ENCODE measurements around the gene SLC47A1. TPM values are rescaled to one million over a fixed set of nuclear protein-coding genes. Genes with fewer than 3 reads are reported as not detected.

SLC47A1 gene
- total RNA-seq, 1 experiment from 2014 or later, result 16.1 TPM

- Histone ChIP-seq H3K4me3 (ENCODE audit: low read depth in 2 of 2, low read length in 2 of 2) (no peak overlapping the region), H3K36me3 (ENCODE audit: control insufficient read depth, insufficient read depth, low read length) (no peaks in the 10 kb centered on the region), H3K27ac (ENCODE audit: low read length) (no peak overlapping the region), H3K4me1 (ENCODE audit: control insufficient read depth, insufficient read depth, low read length) (no peaks in the 10 kb centered on the region), H3K27me3 (ENCODE audit: control insufficient read depth, insufficient read depth, low read length) (no peaks in the 10 kb centered on the region), H3K9me3 (ENCODE audit: control insufficient read depth, insufficient read depth, low read depth, low read length) (no peaks in the 10 kb centered on the region)
- intact Hi-C loops (cut with micrococcal nuclease; ENCODE audit: unreplicated experiment), result no loop called here
- in situ Hi-C loops (cut with HindIII; ENCODE audit: low pct_unique_long_range_greater_than_20kb, low sequenced_read_pairs), result no loop called here
- DNase-seq (ENCODE audit: low read depth, low spot score) (no peak), ATAC-seq (no peak)
- TF ChIP-seq POLR2AphosphoS5 (IDR thresholded peaks at IDR 0.05; ENCODE audit: low read depth, low read length) (no peak), TCF7L2 (IDR thresholded peaks at IDR 0.05; ENCODE audit: low read depth, low read length) (no peak), SIN3A (IDR thresholded peaks at IDR 0.05; ENCODE audit: borderline replicate concordance, insufficient read depth, low read depth, low read length) (no peak)
- CTCF ChIA-PET, result no interaction called here
- POLR2A ChIA-PET, result no interaction called here
- BruUV-seq (replicated peaks), result no TSS peak
These were observed 76.7 kb downstream of the SLC47A1 start for GRCh38 chr17:19610311-19610710.

DNA sequence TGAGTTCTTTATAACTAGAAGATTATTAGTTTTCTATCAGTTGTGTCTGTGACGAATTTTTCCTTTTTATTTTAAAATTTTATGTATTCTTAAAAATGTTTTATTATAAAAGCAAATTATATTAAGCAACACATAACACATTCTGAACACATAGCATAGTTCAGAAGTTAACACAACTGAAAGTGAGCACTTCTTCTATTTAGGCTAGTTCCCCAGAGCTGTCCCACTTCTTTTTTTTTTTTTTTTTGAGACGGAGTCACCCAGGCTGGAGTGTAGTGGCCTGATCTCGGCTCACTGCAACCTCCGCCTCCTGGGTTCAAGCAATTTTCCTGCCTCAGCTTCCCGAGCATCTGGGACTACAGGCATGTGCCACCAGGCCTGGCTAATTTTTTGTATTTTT, 77.2 kb downstream of the SLC47A1 start:
- H3K36me3 ChIP-seq (ENCODE audit: control insufficient read depth, insufficient read depth, low read length), result no peaks in the 10 kb centered on the region
- H3K4me1 ChIP-seq (ENCODE audit: control insufficient read depth, insufficient read depth, low read length), result no peaks in the 10 kb centered on the region
- H3K4me3 ChIP-seq (ENCODE audit: low read depth in 2 of 2, low read length in 2 of 2), result no peak overlapping the region
- ATAC-seq, result no peak
- intact Hi-C loops (cut with micrococcal nuclease; ENCODE audit: unreplicated experiment), result no loop called here
- H3K27ac ChIP-seq (ENCODE audit: low read length), result no peak overlapping the region
- TF ChIP-seq POLR2AphosphoS5 (IDR thresholded peaks at IDR 0.05; ENCODE audit: low read depth, low read length) (no peak), CTCF (IDR thresholded peaks at IDR 0.05) (no peak), TCF7L2 (IDR thresholded peaks at IDR 0.05; ENCODE audit: low read depth, low read length) (no peak), SIN3A (IDR thresholded peaks at IDR 0.05; ENCODE audit: borderline replicate concordance, insufficient read depth, low read depth, low read length) (no peak)
- TF ChIP-seq, protein P1, sequence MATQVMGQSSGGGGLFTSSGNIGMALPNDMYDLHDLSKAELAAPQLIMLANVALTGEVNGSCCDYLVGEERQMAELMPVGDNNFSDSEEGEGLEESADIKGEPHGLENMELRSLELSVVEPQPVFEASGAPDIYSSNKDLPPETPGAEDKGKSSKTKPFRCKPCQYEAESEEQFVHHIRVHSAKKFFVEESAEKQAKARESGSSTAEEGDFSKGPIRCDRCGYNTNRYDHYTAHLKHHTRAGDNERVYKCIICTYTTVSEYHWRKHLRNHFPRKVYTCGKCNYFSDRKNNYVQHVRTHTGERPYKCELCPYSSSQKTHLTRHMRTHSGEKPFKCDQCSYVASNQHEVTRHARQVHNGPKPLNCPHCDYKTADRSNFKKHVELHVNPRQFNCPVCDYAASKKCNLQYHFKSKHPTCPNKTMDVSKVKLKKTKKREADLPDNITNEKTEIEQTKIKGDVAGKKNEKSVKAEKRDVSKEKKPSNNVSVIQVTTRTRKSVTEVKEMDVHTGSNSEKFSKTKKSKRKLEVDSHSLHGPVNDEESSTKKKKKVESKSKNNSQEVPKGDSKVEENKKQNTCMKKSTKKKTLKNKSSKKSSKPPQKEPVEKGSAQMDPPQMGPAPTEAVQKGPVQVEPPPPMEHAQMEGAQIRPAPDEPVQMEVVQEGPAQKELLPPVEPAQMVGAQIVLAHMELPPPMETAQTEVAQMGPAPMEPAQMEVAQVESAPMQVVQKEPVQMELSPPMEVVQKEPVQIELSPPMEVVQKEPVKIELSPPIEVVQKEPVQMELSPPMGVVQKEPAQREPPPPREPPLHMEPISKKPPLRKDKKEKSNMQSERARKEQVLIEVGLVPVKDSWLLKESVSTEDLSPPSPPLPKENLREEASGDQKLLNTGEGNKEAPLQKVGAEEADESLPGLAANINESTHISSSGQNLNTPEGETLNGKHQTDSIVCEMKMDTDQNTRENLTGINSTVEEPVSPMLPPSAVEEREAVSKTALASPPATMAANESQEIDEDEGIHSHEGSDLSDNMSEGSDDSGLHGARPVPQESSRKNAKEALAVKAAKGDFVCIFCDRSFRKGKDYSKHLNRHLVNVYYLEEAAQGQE (IDR thresholded peaks at IDR 0.05; ENCODE audit: insufficient read depth in 1 of 2, low read depth in 2 of 2, low read length in 1 of 2), result no peak
- POLR2A ChIA-PET, result no interaction called here
- no TSS peak for BruUV-seq (replicated peaks)
- in situ Hi-C loops (cut with HindIII; ENCODE audit: low pct_unique_long_range_greater_than_20kb, low sequenced_read_pairs), result no loop called here
- CTCF ChIA-PET, result no interaction called here
- H3K27me3 ChIP-seq (ENCODE audit: control insufficient read depth, insufficient read depth, low read length), result no peaks in the 10 kb centered on the region
- no peak for DNase-seq (ENCODE audit: low read depth, low spot score)
- no peaks in the 10 kb centered on the region for H3K9me3 ChIP-seq (ENCODE audit: control insufficient read depth, insufficient read depth, low read depth, low read length)

GRCh38 chr17:19613979-19614378, 80.3 kb downstream of the SLC47A1 start:
- in situ Hi-C loops (cut with HindIII; ENCODE audit: low pct_unique_long_range_greater_than_20kb, low sequenced_read_pairs), result no loop called here
- no TSS peak for BruUV-seq (replicated peaks)

More at GRCh38 chr17:19613979-19614378, 80.3 kb downstream of the SLC47A1 start:
- Histone ChIP-seq H3K9me3 (ENCODE audit: control insufficient read depth, insufficient read depth, low read depth, low read length) (peaks cover 10% of the 10 kb centered on the region; the same call in 1 of the 2 replicates), H3K36me3 (ENCODE audit: control insufficient read depth, insufficient read depth, low read length) (no peaks in the 10 kb centered on the region), H3K27me3 (ENCODE audit: control insufficient read depth, insufficient read depth, low read length) (no peaks in the 10 kb centered on the region), H3K4me3 (ENCODE audit: low read depth in 2 of 2, low read length in 2 of 2) (no peak overlapping the region), H3K27ac (ENCODE audit: low read length) (no peak overlapping the region), H3K4me1 (ENCODE audit: control insufficient read depth, insufficient read depth, low read length) (no peaks in the 10 kb centered on the region)
- DNase-seq (ENCODE audit: low read depth, low spot score) (no peak), ATAC-seq (no peak)
- ChIA-PET CTCF (no interaction called here), POLR2A (no interaction called here)
- intact Hi-C loops (cut with micrococcal nuclease; ENCODE audit: unreplicated experiment), result no loop called here
- no peak for TF ChIP-seq CTCF (IDR thresholded peaks at IDR 0.05)
- no peak for TF ChIP-seq POLR2AphosphoS5 (IDR thresholded peaks at IDR 0.05; ENCODE audit: low read depth, low read length)
- TF ChIP-seq TCF7L2 (IDR thresholded peaks at IDR 0.05; ENCODE audit: low read depth, low read length), result no peak
- TF ChIP-seq SIN3A (IDR thresholded peaks at IDR 0.05; ENCODE audit: borderline replicate concordance, insufficient read depth, low read depth, low read length), result no peak
- TF ChIP-seq, protein P1 (IDR thresholded peaks at IDR 0.05; ENCODE audit: insufficient read depth in 1 of 2, low read depth in 2 of 2, low read length in 1 of 2), result no peak
